ENCODE data around the gene ATP2B1.

The ATP2B1 gene

GRCh38 chr12:89686311-89686710, 22.3 kb downstream of the ATP2B1 start:
- no peak overlapping the region for H3K4me3 ChIP-seq (ENCODE audit: control insufficient read depth, low read depth, low read length)
- no peak for TF ChIP-seq CTCF (IDR thresholded peaks at IDR 0.05; ENCODE audit: control insufficient read depth, insufficient read depth, low read depth, low read length, missing control alignments)
- DNase-seq (ENCODE audit: low read depth), result no peak

GRCh38 chr12:89685363-89685972, 23.2 kb downstream of the ATP2B1 start:
- no peak for DNase-seq (ENCODE audit: low read depth)
- no peak for TF ChIP-seq CTCF (IDR thresholded peaks at IDR 0.05; ENCODE audit: control insufficient read depth, insufficient read depth, low read depth, low read length, missing control alignments)
- no peak overlapping the region for H3K4me3 ChIP-seq (ENCODE audit: control insufficient read depth, low read depth, low read length)

- TF ChIP-seq CTCF (IDR thresholded peaks at IDR 0.05; ENCODE audit: control insufficient read depth, insufficient read depth, low read depth, low read length, missing control alignments), result no peak
- H3K4me3 ChIP-seq (ENCODE audit: control insufficient read depth, low read depth, low read length), result no peak overlapping the region
- DNase-seq (ENCODE audit: low read depth), result no peak
These were observed 24.5 kb downstream of the ATP2B1 start for GRCh38 chr12:89684136-89684535.

- no peak for DNase-seq (ENCODE audit: low read depth)
- no peak for TF ChIP-seq CTCF (IDR thresholded peaks at IDR 0.05; ENCODE audit: control insufficient read depth, insufficient read depth, low read depth, low read length, missing control alignments)
- no peak overlapping the region for H3K4me3 ChIP-seq (ENCODE audit: control insufficient read depth, low read depth, low read length)
These were observed 26.4 kb downstream of the ATP2B1 start for GRCh38 chr12:89682284-89682683.

- TF ChIP-seq CTCF (IDR thresholded peaks at IDR 0.05; ENCODE audit: control insufficient read depth, insufficient read depth, low read depth, low read length, missing control alignments), result no peak
- no peak for DNase-seq (ENCODE audit: low read depth)
- no peak overlapping the region for H3K4me3 ChIP-seq (ENCODE audit: control insufficient read depth, low read depth, low read length)
These were observed 28.2 kb downstream of the ATP2B1 start for GRCh38 chr12:89680409-89680808.

GRCh38 chr12:89679631-89680030, 29.0 kb downstream of the ATP2B1 start:
- no peak for TF ChIP-seq CTCF (IDR thresholded peaks at IDR 0.05; ENCODE audit: control insufficient read depth, insufficient read depth, low read depth, low read length, missing control alignments)
- DNase-seq (ENCODE audit: low read depth), result no peak
- H3K4me3 ChIP-seq (ENCODE audit: control insufficient read depth, low read depth, low read length), result no peak overlapping the region

- no peak for DNase-seq (ENCODE audit: low read depth)
- no peak for TF ChIP-seq CTCF (IDR thresholded peaks at IDR 0.05; ENCODE audit: control insufficient read depth, insufficient read depth, low read depth, low read length, missing control alignments)
- no peak overlapping the region for H3K4me3 ChIP-seq (ENCODE audit: control insufficient read depth, low read depth, low read length)
These were observed 30.4 kb downstream of the ATP2B1 start for GRCh38 chr12:89678225-89678624.
